HG02938 (cell line): ENCODE data around the gene DEFB129.
"Not testable (repeated sequence)": the region's sequence is repeated elsewhere in the genome, so short reads cannot be mapped to it uniquely, and the experiment has no call there.

Experiments used
- ATAC-seq: cut with Tn5 transposase; IDR thresholded peaks from one replicate; pipeline ENCODE4 v1.9.1; 2021; ENCODE audit warnings: mild to moderate bottlenecking, moderate library complexity; ENCODE audit not compliant: unreplicated experiment

Gene DEFB129

DNA sequence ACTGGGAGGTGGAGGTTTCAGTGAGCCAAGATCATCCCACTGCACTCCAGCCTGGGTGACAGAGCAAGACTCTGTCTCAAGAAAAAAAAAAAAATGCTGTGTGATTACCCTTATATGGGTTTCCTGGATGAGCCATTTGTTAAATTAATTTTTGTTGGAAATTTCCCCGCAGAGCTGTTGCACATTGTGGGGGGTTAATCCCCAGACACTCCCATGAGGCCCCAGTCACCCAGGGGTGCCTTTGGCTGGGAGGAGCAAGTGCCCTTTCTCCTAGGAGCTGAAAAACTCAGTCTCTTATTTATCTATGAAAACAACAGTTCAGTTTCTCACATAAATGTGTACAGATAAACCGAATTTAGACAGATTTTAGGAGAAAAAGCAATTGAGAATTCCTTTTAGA lies 25.7 kb downstream of the DEFB129 start:
- ATAC-seq: no peak

DNA sequence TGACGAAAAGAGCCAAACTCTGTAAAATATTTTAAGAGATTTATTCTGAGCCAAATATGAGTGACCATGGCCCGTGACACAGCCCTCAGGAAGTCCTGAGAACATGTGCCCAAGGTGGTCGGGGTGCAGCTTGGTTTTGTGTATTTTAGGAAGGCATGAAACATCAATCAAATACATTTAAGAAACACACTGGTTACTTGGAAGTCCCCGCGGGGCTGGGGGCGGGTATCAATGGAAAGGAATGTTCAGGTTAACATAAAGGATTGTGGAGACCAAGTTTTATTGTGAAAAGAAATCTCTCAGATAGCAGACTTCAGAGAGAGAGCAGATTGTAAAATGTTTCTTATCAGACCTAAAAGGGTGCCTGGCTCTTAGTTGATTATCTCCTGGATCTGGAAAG lies 26.4 kb downstream of the DEFB129 start:
- ATAC-seq: not testable (repeated sequence)

DNA sequence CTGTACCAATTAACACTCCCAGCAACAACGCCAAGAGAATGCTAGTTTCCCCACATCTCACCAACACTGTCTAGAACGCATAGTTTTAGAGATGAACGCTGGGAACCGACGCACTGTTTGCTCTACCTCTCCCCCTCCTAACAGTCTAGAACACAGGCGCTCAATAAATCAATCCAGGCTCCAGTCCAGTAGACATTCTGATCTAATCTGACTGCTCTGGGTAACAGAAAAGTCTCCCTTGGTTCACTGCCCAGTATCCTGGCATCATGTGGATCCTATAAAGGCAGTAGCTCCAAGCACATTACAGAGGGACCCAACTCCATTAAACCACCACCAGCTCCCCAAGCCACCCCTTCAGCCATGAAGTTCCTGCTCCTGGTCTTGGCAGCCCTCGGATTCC lies 30.4 kb downstream of the DEFB129 start, which contains the start of gene DEFB132:
Gene DEFB132 (plus strand): TSS at position 306 of the 400 bp plus-strand sequence. CDS start 55 bp downstream, at position 361.
- ATAC-seq: no peak

DNA sequence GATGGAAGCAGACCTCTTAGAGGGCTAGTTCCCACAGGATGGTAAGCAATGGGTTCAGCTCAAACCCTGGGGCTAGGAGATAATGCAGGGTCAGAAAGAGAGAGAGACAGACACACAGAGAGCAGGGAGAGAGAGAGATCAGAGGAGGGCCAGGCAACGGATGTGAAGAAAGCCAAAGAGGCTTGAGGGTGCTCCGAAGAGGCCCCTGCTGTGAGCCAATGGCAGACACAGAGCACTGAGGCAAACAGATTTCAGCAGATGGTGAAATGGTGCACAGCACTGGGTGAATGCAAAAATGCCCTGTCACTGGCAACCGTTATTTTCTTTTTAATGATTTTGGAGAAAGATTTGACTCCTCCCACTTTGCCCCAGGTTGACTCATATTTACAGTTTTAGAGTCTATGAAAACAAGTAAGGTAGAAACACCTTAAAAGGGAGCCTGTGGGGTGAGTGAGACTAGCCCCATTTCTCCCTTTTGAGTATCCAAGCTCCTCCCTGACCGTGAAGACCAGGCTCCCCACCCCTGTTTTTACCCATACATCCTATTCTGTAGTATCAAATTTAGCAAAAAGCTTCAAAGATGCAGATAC lies 31.3 kb downstream of the DEFB129 start:
- ATAC-seq: no peak

DNA sequence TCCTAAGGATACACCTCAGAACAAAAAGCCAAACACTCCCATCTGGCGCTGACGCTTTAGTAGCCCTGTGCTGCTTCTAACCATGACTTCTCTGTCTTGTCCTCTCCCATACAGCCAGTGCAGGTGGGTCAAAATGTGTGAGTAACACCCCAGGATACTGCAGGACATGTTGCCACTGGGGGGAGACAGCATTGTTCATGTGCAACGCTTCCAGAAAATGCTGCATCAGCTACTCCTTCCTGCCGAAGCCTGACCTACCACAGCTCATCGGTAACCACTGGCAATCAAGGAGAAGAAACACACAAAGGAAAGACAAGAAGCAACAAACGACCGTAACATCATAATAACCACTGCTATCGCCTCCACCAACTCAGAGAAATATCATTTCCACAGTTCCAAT lies 31.9 kb downstream of the DEFB129 start:
- no peak for ATAC-seq

DNA sequence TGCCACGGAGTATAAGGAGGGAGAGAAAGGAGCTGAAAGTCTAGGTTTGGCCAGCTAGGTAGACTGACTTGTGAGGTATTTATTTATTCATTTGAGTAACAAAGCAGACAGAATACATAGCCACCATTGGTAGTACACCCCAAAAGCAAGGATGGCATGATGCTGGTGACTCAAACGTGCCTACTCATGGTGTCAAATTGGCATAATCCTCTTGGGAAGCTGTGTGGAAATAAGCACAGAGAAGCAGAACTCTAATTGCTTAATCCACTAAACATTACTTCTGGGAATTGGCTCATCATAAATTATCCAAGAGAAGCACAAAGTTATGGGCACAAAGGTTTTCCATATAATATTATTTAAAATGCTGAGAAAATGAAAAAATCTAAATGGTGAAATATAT lies 32.9 kb downstream of the DEFB129 start:
- ATAC-seq: no peak

DNA sequence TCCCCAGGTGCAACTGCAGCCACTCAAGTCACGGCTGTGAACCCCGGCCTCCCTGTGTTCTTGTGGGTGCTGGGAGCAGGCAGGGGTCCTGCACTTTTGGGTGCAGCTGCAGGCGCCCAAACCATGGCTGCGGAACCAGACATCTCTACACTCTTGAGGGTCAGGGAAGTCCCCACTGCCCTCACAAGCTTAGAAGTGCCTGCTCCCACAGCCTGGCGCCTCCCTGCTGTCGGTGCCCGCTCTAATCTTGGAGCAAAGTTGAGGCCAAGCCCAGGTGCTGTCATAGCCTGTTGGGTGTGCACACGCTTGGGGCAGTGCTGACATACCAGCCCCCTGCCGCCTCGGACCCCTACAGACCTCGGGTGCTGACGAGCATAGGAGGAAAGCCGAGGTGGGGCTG lies 36.6 kb downstream of the DEFB129 start:
- ATAC-seq: no peak

DNA sequence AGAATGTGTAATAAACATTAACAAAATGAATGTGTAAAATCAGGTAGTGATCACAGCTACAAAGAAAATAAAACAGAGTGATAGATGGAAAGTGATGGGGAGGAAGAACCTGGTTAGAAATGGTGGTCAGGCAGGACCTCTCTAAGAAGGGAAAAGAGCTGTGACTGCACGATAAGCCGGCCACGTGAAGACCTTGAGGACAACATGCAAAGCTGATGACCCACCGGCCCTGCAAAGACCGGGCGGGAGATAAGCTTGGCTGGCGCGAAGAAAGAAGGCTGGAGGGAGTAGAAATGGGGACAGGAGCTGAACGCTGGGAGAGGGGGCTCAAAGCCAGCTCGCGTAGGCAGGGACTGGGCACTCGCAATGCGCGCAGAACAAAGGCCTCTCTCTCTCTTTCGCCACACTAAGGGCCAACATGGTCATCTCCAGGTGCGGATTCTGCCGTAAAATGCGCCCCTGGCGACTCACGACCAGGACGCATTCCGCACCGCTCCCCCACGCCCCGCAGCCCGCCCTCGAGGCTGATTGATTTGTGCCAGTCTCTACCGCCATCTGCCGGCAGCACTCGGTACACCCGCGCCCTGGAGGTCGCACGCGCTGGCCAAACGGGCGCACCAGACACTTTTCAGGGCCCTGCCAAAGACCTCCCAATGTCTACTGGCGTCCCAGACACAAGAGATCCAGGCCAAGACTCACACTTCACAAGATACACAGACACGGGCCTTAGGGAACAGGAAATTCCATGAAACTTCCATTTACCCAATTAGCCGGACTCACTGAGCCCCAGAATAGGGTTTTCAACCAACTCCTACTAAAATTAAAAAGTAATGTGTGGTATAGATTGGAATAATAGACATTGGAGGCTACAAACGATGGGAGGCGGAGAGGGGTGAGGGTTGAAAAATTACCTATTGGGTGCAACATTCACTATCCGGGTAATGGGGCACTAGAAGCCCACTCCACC lies 39.8 kb downstream of the DEFB129 start:
- ATAC-seq: peak; percentile 81

DNA sequence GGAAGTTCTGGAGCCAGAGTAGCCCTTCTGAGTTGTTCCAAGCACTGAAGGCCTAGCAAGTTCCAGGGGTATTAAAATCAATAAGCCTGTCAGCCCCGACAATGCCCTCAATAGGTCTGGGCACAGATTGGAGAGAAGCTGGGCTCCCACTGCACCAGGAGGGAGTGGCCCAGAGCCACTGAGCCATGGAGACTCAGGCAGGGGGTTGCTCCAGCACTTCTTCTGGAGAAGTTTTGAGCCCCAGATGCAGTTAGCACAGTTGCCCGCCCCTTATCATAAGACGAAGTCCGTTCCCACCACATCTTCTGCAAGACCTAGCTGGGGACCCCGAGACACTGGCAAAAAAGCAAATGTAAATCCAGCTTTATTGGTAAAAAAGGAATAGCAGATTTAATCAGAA lies 43.5 kb downstream of the DEFB129 start:
- ATAC-seq: no peak

DNA sequence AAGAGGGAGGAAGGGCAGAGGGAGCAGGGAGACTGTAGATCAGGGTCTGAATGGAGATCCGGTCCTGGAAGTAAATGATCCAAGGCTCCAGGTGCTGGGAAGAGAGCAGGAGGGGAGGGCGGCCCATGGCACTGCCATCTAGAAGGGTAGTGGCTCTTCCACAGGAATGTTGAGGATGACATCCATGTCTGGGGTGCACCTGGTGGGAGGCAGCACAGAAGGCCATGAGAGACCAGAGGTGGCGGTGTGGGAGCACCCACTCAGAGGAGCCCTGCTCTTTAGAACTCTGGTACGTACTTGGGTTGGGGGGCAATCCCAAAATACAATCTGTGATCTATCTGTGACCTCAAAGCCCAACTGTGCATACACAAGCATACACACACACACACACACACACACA lies 44.0 kb downstream of the DEFB129 start:
- ATAC-seq: no peak

DNA sequence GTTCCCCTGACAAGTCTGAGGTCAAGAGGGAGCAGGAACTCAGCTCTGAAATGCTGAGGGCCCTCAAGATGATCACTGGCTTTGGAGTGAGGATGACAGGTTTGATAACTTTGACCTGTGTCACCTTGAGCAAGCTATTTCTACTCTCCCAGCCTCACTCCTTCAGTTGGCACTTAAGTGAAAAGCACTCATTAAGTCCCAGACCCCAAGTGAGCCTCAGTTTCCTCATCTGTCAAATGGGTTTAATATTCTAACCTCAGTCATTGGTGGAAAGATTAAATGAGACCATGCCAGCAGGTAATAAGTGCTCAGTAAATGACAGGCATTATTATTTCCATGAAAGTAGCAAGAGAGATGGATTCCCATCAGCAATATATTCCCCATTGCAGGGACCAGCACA lies 44.5 kb downstream of the DEFB129 start:
- no peak for ATAC-seq

DNA sequence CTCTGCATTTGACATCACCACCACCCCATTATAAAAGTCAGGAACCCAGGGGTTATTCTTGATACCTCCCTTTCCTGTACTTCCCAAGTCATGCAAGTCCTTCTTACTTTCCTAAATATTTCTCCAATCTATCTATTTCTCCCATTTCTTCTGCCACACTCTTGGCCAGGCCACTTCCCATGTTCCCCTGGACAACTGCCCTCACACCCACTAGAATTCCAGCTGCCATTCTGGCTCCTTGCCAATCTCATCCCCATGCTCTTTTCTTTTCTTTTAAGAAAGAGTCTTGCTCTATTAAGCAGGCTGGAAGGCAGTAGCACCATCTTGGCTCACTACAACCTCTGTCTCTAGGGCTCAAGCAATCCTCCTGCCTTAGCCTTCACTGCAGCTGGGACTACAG lies 45.7 kb downstream of the DEFB129 start:
- ATAC-seq: no peak

DNA sequence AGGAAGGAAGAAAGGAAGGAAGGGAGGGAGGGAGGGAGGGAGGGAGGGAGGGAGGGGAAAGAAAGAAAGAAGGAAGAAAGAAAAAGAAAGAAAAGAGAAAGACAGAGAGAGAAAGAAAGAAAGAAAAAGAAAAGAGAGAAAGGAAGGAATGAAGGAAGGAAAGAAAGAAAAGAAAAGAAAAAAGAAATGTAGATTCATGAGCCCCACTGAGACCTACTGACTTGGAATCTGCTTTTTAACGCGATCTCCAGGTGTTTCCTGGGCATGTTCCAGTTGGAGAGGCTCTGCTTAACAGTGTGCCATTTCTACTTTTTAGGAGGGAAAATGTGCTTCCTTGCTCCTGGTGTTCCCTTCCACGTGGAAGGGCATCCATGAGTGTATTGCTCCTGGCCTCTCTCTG lies 46.8 kb downstream of the DEFB129 start:
- no peak for ATAC-seq

DNA sequence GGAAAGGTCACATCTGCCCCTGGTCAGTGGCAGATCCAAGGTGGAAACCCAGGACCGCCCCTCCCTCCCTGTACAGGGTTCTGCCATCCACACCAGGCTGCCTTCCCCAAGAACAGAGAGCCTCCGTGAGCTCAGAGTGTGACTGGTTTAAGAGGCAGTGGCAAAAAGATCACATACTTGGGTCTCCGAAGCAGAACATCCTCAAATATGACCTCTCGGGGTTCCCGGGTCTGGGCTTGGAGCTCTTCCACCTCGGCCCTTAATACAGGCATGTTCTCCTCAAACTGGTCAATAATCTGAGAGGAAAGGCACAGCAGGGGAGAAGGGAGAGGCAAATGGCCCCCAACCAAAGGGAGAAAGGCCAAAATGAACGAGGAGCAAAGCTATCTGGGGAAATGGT lies 48.7 kb downstream of the DEFB129 start:
- no peak for ATAC-seq

DNA sequence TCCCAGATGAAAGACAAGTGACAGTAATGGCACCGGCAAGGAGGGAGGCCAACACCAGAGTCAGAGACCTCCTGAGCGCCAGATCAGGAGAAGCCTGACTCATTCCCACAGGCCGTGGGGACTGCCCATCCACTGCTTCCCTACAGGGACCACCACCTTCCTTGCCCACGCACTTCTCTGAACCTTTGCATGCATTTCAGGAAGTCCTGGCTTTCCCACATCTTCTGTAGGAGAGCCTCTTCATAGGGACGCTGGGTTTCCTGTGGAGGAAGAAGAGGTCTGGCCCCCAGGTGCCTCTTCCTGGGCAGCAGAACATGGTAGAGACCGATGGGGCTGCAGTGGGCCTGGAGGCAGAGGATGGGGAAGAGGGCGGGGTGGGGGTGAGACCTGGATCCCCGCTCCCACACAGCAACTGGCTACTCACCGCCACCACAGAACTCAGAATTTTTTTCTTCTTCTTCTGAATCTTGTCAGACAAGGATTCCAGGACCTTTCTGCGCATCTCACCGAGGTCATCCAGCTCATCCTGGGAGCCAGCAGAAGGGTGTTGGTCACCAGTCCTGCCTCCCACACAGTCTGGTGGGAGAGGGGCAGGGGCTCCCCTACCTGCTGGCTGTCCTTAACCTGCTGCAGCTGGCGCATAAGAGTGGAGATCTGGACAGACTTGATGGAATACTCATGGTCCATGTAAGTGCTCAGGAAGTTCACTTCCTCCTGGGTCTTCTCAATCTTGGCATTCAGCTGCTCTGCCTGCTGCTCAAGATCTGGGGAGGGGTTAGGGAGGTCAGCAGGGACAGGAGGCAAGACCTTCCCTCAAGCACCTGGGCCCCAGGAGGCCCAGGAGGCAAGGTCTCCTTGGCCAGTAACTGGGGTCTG lies 49.8 kb downstream of the DEFB129 start:
- ATAC-seq: no peak

DNA sequence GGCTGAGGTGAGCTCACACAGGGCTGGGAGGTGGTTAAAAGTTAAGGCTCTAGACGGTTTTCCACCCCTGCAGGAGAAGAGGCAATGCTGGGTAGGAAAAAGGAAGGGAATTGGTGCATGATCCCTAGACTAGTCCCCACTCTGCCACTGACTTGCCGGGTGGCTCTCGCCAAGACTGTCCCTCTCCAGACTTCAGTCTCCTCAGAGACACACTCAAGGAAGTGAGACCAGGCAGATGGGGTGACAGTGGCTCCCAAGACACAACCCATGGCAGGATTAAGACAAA lies 50.4 kb downstream of the DEFB129 start:
- no peak for ATAC-seq

DNA sequence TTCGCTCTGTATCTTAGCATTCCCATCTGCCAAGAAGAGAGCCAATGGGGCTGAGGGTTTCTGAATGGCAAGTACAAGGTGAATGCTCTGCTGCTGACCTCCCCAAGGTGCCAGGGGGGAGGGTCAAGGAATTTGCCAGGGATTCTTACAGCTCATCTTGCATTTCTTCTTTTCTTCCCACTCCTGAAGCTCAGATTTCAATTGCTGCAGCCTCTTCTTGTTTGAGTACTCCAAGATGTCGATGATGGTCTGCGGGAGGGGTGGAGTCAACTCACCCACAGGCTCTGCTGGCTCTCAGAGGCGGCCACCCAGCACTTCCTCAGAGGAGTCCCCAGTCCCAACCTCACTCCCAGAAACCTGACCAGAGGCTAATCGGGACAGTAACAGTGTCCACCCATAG lies 51.1 kb downstream of the DEFB129 start:
- no peak for ATAC-seq

DNA sequence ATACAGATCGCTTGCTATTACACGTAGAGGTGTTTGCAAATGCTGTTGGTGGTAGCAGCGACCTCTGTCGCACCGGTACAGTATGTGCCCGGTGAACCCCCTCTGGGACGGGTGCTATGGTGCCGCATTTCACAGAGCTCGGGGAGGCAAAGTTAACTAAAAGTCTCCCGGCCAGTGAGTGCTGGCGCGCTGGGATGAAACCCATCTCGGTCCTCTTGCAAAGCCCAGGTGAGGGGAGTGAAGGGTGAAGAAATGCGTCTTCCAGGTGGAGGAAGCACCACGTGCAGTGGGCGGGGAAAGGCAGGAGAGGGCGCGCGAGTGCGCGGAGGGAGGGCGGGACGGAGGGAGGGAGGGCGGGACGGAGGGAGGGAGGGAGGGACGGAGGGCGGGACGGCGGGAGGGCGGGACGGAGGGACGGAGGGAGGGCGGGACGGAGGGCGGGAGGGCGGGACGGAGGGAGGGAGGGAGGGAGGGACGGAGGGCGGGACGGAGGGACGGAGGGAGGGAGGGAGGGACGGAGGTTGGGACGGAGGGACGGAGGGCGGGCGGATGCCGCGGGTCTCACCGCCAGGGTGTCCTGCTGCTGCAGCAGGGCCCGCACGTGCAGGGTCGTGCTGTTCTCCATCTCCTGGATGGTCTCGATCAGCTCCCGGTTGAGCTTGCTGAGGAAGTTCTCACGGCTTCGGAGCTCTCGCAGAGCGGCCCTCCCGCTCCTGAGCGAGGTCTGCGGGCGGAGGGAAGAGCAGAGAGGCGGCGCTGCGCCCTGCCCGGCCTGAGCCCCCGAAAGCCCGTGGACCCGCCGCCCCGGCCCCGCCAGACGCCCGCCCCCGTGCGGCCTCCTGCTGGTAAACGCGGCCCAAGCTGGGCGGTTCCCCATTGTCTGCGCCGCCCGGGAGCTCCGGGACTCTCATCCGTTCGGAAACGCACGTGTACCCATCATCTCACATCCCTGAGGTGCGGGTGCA lies 51.8 kb downstream of the DEFB129 start:
- no peak for ATAC-seq
